ENCODE results near the gene GABRP.

The GABRP gene

GRCh38 chr5:170811719-170812118 lies 28.2 kb downstream of the GABRP start:
- H3F3A ChIP-seq (ENCODE audit: low read depth): no peaks in the 10 kb centered on the region
- no peaks in the 10 kb centered on the region for H3K27me3 ChIP-seq (ENCODE audit: insufficient read depth, low read length, poor library complexity, severe bottlenecking)
- H3K4me1 ChIP-seq (ENCODE audit: insufficient read depth, low read length, poor library complexity, severe bottlenecking): no peaks in the 10 kb centered on the region
- H3K4me3 ChIP-seq (ENCODE audit: low read length, poor library complexity, severe bottlenecking): no peak overlapping the region
- H3K9ac ChIP-seq (ENCODE audit: low read depth, low read length, poor library complexity, severe bottlenecking): no peak overlapping the region
- no peak overlapping the region for H2AFZ ChIP-seq (ENCODE audit: low read length)
- H3K9me2 ChIP-seq (replicated peaks; ENCODE audit: low read depth, low read length): no peaks in the 10 kb centered on the region
- H3K79me2 ChIP-seq (ENCODE audit: insufficient read depth, low read length): no peaks in the 10 kb centered on the region
- no peaks in the 10 kb centered on the region for H3K9me3 ChIP-seq (ENCODE audit: insufficient read depth, low read depth, low read length)
- no peak for TF ChIP-seq CTCF (conservative IDR thresholded peaks at IDR 0.05; ENCODE audit: low read length)
- TF ChIP-seq EZH2phosphoT487 (IDR thresholded peaks at IDR 0.05; ENCODE audit: borderline replicate concordance): no peak
- no peak overlapping the region for H3K4me2 ChIP-seq (ENCODE audit: low read depth, low read length, poor library complexity, severe bottlenecking)
- no peaks in the 10 kb centered on the region for H4K20me1 ChIP-seq (ENCODE audit: insufficient read depth, low read length, poor library complexity, severe bottlenecking)
- no peaks in the 10 kb centered on the region for H3K36me3 ChIP-seq (ENCODE audit: insufficient read depth, low read length)

GRCh38 chr5:170813231-170813630 lies 29.7 kb downstream of the GABRP start:
- H3K9ac ChIP-seq (ENCODE audit: low read depth, low read length, poor library complexity, severe bottlenecking): no peak overlapping the region
- no peaks in the 10 kb centered on the region for H3K4me1 ChIP-seq (ENCODE audit: insufficient read depth, low read length, poor library complexity, severe bottlenecking)
- H4K20me1 ChIP-seq (ENCODE audit: insufficient read depth, low read length, poor library complexity, severe bottlenecking): no peaks in the 10 kb centered on the region
- H3K4me2 ChIP-seq (ENCODE audit: low read depth, low read length, poor library complexity, severe bottlenecking): no peak overlapping the region
- no peaks in the 10 kb centered on the region for H3K79me2 ChIP-seq (ENCODE audit: insufficient read depth, low read length)
- H2AFZ ChIP-seq (ENCODE audit: low read length): no peak overlapping the region
- no peaks in the 10 kb centered on the region for H3K9me3 ChIP-seq (ENCODE audit: insufficient read depth, low read depth, low read length)
- no peak overlapping the region for H3K4me3 ChIP-seq (ENCODE audit: low read length, poor library complexity, severe bottlenecking)
- H3K36me3 ChIP-seq (ENCODE audit: insufficient read depth, low read length): no peaks in the 10 kb centered on the region
- TF ChIP-seq EZH2phosphoT487 (IDR thresholded peaks at IDR 0.05; ENCODE audit: borderline replicate concordance): no peak
- no peak for TF ChIP-seq CTCF (conservative IDR thresholded peaks at IDR 0.05; ENCODE audit: low read length)
- no peaks in the 10 kb centered on the region for H3F3A ChIP-seq (ENCODE audit: low read depth)
- no peaks in the 10 kb centered on the region for H3K27me3 ChIP-seq (ENCODE audit: insufficient read depth, low read length, poor library complexity, severe bottlenecking)
- H3K9me2 ChIP-seq (replicated peaks; ENCODE audit: low read depth, low read length): no peaks in the 10 kb centered on the region

- no peak overlapping the region for H3K9ac ChIP-seq (ENCODE audit: low read depth, low read length, poor library complexity, severe bottlenecking)
- no peaks in the 10 kb centered on the region for H3K79me2 ChIP-seq (ENCODE audit: insufficient read depth, low read length)
- H2AFZ ChIP-seq (ENCODE audit: low read length): no peak overlapping the region
- H3F3A ChIP-seq (ENCODE audit: low read depth): no peaks in the 10 kb centered on the region
- no peaks in the 10 kb centered on the region for H3K36me3 ChIP-seq (ENCODE audit: insufficient read depth, low read length)
- no peaks in the 10 kb centered on the region for H4K20me1 ChIP-seq (ENCODE audit: insufficient read depth, low read length, poor library complexity, severe bottlenecking)
- H3K9me3 ChIP-seq (ENCODE audit: insufficient read depth, low read depth, low read length): no peaks in the 10 kb centered on the region
- H3K27me3 ChIP-seq (ENCODE audit: insufficient read depth, low read length, poor library complexity, severe bottlenecking): no peaks in the 10 kb centered on the region
- H3K4me3 ChIP-seq (ENCODE audit: low read length, poor library complexity, severe bottlenecking): no peak overlapping the region
- H3K9me2 ChIP-seq (replicated peaks; ENCODE audit: low read depth, low read length): no peaks in the 10 kb centered on the region
- H3K4me1 ChIP-seq (ENCODE audit: insufficient read depth, low read length, poor library complexity, severe bottlenecking): no peaks in the 10 kb centered on the region
- TF ChIP-seq EZH2phosphoT487 (IDR thresholded peaks at IDR 0.05; ENCODE audit: borderline replicate concordance) (no peak), CTCF (conservative IDR thresholded peaks at IDR 0.05; ENCODE audit: low read length) (no peak)
- H3K4me2 ChIP-seq (ENCODE audit: low read depth, low read length, poor library complexity, severe bottlenecking): no peak overlapping the region
Observed at GRCh38 chr5:170817195-170817594, 33.7 kb downstream of the GABRP start.

All from Loucy (cell line).